COLO829 (cell line): ENCODE results near the gene SLC7A7.
"Not testable (repeated sequence)": the region's sequence is repeated elsewhere in the genome, so short reads cannot be mapped to it uniquely, and the experiment has no call there.

Source experiments
- DNase-seq: peaks from one replicate; pipeline ENCODE4 v3.0.0; 2012; ENCODE audit warnings: low spot score

The SLC7A7 gene

DNA sequence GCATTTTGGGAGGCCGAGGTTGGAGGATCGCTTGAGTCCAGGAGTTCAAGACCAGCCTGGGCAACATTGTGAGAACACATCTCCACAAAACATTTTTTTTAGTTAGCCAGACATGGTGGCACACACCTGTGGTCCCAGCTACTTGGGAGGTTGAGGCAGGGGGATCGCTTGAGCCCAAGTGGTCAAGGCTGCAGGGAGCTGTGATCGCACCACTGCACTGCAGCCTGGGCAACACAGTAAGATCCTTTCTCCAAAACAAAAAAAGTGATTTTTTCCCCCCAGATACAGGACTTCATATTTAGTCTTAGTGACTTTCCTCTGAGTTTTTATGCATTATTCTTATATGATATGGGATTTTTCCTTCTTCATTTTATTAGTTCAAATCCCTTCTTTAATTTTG lies 28.6 kb downstream of the SLC7A7 start:
- DNase-seq = no peak

- DNase-seq = no peak
These were observed 33.8 kb downstream of the SLC7A7 start for GRCh38 chr14:22781301-22781991.

- no peak for DNase-seq
These were observed 34.3 kb downstream of the SLC7A7 start for GRCh38 chr14:22780941-22781300.

DNA sequence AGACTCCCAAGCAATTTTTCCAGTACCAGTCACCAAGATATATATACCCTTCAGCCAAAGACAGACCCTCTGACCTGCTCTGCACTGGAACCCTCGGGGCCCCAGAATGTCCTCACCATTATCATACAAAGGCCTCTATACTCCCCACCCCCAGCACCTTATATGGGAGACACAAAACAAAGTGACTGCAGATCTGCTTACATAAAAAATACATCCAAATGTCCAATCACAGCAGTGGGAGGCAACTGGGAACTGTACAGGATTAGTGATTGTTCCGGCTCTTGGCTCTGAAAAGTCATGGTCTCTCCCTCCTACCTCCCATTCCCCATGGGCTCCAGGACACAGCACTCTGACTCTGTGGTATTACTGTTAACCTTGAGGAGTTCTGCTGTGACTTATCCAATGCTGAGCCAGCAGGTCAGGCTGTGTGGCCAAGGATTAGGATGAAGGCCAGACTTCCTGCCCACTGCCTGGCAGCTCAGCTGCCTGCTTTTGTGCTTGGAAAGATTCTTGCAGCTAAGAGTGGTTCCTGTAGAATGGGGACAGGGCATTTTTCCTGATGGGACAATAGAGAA lies 35.0 kb downstream of the SLC7A7 start:
- no peak for DNase-seq

- DNase-seq = no peak
These were observed 37.2 kb downstream of the SLC7A7 start for GRCh38 chr14:22778084-22778483.

- DNase-seq = not testable (repeated sequence)
These were observed 38.4 kb downstream of the SLC7A7 start for GRCh38 chr14:22776849-22777248.

DNA sequence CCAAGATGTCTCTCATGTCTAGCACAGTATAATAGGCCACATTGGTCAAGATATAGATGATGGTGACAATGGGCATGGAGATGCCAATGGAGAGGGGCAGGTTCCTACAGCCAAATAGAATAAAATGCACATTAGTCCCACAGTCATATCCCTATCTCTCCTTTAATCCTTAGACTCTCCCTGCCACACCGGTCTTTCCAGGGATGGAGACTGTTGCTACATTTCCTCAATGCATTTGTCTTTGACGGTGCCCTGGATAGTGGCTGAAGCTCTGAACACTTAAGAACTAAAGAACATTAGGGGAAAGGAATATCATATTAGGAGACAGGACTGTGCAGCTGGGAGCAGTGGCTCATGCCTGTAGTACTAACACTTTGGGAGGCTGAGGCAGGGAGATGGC lies 39.0 kb downstream of the SLC7A7 start:
- DNase-seq = no peak

DNA sequence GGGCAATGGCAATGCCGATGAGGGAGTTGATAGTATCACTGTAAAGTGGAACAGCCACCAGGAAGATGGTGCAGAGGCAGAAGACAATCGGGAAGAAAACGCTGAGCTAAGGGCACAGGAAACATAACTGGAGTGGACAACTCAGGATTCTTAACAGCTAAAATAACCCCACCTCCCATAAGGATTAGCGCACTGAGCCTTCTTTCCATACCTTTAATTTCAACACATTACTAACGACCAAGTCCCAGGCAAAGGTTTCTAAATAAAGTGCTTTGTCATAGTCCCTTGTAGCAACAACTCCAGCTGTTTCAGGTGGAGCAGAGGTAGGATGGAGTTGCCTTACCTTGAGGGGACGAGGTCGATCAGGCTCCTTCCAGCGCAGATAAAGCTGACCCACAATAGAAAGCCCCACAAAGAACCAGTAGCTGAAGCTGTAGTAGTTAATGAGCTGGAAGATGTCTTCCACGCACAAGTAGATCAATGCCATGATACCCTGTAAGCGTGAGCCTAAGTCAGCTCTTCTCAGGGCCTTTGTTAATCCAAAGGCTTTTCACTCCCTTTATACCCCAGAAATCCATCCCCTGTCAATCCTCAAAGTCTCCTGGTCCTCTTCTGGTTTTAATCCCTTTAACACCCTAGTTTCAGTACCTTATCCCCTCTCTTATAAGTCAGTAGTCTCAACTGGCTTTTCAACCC lies 41.1 kb downstream of the SLC7A7 start:
- no peak for DNase-seq

DNA sequence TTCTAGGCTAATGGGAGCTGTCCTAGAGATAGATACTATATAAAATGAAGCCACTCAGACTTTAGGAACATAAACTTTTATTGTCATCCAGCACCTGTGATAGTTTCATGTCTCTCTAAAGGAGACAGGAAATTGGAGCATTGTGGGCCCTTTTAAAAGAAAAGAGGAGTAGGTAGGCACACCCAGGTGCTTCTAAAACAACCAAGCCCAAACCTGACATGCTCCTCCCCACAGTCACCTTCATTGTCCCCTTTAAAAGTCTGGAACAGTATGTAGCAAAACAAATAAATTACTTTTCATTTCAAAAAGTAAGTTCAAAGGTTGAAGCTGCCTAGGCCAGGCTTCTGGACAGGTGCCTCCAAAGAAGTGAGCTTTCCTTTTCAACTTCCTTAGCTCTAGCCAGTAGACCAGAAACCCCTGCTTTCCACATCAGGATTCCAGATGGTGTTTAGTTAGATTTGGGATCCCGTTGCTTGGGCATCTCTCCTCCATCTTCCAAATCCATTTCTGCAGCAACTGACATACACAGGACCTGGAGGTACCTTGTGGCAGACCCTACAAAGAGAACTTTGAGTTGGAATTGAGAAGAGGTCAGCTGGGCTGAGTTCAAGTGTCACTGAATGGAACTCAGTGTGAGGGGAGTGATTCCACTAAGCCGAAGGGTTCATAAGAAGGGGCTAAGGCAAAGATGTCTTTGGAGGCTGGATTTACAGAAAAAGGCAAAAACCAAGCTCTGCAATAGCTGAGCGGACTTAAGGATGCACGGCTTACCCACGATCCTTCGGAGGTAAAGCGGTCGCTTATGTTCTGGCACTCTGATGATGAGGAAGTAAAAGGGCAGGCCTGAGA lies 41.8 kb downstream of the SLC7A7 start:
- no peak for DNase-seq

- no peak for DNase-seq
These were observed 42.5 kb downstream of the SLC7A7 start for GRCh38 chr14:22772725-22773124.

- DNase-seq = no peak
These were observed 44.6 kb downstream of the SLC7A7 start for GRCh38 chr14:22770481-22771187.

GRCh38 chr14:22769369-22769768 lies 45.9 kb downstream of the SLC7A7 start:
- DNase-seq = peak; percentile 40

- DNase-seq = no peak
These were observed 46.3 kb downstream of the SLC7A7 start for GRCh38 chr14:22768947-22769346.

DNA sequence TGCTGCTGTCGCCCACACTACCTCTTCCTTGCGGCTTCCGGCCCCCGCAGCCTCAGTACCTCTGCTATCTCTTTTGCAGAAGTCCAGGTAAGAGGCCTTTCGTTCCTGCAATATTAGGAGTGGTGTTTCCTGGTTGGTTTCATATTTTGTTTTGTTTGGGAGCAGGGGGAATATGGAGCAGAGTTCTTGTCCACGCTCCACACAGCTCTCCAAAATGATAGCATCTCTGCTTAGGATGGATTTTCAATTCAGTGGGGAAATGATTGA lies 48.0 kb downstream of the SLC7A7 start:
- DNase-seq = no peak

- DNase-seq = peak; percentile 96
These were observed 48.5 kb downstream of the SLC7A7 start, which contains the start of gene OXA1L for GRCh38 chr14:22766457-22767322. OXA1L (plus strand) TSS chr14:22766688; CDS start chr14:22766702, 14 bp downstream.

DNA sequence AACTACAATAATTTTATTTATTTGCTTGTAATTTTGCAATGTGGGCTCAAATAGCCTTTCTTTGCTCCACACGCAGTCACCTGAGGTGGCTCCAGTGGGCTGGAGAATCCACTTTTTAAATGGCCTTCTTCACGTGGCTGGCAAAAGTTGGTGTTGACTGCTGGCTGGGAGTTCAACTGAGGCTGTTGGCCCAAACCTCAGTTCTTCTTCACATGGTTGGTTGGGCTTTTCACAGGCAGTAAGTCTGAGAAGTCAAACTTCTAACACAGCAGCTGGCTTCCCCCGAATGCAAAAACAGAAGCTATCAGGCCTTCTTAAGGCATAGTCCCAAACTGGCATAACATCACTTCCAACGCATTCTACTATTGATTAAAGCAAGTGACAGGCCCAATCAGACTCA lies 50.9 kb downstream of the SLC7A7 start:
- no peak for DNase-seq

DNA sequence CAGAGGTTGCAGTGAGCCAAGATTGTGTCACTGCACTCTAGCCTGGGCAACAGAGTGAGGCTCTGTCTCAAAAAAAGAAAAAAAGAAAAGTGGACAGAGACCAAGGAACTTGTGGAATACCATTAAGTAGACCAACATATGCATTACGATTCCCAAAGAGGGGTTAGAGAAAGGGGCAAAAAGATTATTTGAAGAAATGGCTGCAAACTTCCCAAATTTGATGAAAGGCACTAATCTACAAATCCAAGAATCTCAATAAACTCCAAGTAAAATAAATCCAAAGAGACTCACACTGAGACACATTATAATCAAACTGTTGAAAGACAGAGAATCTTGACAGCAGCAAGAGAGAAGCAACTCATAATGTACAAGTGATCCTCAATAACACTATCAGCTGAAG lies 53.5 kb downstream of the SLC7A7 start:
- no peak for DNase-seq

DNA sequence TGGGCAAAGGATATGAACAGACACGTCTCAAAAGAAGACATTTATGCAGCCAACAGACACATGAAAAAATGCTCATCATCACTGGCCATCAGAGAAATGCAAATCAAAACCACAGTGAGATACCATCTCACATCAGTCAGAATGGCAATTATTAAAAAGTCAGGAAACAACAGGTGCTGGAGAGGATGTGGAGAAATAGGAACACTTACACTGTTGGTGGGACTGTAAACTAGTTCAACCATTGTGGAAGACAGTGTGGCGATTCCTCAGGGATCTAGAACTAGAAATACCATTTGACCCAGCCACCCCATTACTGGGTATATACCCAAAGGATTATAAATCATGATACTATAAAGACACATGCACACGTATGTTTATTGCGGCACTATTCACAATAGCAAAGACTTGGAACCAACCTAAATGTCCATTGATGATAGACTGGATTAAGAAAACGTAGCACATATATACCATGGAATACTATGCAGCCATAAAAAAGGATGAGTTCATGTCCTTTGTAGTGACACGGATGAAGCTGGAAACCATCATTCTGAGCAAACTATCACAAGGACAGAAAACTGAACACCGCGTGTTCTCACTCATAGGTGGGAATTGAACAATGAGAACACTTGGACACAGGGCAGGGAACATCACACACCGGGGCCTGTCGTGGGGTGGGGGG lies 57.1 kb downstream of the SLC7A7 start:
- DNase-seq = not testable (repeated sequence)

- DNase-seq = no peak
These were observed 61.6 kb downstream of the SLC7A7 start for GRCh38 chr14:22753586-22753985.

DNA sequence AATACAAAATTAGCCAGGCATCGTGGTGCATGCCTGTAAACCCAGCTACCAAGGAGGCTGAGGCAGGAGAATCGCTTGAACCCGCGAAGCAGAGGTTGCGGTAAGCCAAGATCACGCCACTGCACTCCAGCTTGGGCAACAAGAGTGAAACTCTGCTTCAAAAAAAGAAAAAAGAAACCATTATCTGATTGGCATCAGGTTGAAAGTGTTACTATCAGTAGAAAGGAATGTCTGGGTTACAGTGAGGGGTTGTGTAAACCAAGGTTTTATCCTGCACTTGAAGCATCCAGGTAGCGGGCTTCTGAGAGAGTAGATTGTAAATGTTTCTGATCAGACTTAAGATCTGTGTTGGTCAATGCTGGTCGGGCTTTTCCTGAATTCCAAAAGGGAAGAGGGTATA lies 62.8 kb downstream of the SLC7A7 start:
- no peak for DNase-seq

DNA sequence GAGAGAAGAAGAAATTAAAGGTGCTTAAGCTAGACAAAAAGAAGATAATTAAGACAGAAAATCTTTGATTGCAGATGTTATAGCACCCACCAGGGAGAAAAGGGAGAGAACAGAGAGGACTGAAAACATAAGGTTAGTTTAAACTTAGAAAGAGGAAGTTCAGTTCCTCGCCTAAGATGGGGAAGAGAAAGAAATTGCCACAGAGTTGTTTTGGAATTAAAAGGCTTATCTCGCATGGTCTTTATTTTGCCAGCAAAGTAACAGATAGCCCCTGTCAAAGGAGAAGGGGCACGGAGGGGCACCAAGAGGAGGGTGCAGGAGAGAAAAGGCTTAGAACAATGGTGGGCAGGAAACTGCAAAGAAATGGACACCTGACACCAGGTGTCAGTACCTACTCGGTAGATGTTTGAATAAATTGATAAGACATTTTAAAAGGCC lies 66.6 kb downstream of the SLC7A7 start:
- no peak for DNase-seq
